Measurements from ENCODE around the gene GTF2E1. TPM values are rescaled to one million over a fixed set of nuclear protein-coding genes. Genes with fewer than 3 reads are reported as not detected.
A peak's percentile ranks its signal among the peaks of the same experiment; 100 is the strongest.

GTF2E1 gene
- total and polyA plus RNA-seq, 10 of the 15 experiments (the other 5 are each of a cell fraction or from before 2014, with no cell fraction given): 9.2 to 24.9 (median 16.2) TPM

DNA sequence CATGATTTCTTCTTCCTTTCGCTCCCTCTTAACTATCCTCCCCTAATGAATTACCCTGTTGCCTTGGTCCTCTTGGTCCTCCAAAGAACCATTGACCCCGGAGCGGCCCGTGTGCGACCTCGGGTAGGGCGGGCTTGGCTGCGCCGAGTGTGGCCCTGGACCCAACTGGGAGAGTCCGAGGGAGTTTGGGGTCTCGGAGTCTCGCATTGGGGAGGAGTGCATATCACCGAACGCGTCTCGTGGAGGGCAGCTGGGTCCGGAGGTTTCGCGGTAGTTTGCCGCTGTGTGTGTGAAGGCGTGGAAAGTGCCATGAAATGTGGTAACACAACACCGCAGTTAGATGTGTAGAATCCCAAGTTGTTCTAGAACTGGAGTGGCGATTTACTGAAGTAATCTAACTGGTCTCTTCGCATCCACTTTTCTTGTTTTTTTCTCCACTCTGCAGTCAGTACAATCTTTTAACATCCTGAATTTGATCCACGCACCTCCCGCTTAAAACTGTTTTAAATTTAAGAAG, 363 bp downstream of the GTF2E1 start (continued):
- TF ChIP-seq, protein P1, sequence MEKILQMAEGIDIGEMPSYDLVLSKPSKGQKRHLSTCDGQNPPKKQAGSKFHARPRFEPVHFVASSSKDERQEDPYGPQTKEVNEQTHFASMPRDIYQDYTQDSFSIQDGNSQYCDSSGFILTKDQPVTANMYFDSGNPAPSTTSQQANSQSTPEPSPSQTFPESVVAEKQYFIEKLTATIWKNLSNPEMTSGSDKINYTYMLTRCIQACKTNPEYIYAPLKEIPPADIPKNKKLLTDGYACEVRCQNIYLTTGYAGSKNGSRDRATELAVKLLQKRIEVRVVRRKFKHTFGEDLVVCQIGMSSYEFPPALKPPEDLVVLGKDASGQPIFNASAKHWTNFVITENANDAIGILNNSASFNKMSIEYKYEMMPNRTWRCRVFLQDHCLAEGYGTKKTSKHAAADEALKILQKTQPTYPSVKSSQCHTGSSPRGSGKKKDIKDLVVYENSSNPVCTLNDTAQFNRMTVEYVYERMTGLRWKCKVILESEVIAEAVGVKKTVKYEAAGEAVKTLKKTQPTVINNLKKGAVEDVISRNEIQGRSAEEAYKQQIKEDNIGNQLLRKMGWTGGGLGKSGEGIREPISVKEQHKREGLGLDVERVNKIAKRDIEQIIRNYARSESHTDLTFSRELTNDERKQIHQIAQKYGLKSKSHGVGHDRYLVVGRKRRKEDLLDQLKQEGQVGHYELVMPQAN (conservative IDR thresholded peaks at IDR 0.05): peak; percentile 89
- no peak for TF ChIP-seq SPI1 (IDR thresholded peaks at IDR 0.05; ENCODE audit: borderline replicate concordance, insufficient read depth, low read depth, low read length)
- TF ChIP-seq NFIC (IDR thresholded peaks at IDR 0.05; ENCODE audit: low read depth, low read length): no peak
- TF ChIP-seq, protein P2, sequence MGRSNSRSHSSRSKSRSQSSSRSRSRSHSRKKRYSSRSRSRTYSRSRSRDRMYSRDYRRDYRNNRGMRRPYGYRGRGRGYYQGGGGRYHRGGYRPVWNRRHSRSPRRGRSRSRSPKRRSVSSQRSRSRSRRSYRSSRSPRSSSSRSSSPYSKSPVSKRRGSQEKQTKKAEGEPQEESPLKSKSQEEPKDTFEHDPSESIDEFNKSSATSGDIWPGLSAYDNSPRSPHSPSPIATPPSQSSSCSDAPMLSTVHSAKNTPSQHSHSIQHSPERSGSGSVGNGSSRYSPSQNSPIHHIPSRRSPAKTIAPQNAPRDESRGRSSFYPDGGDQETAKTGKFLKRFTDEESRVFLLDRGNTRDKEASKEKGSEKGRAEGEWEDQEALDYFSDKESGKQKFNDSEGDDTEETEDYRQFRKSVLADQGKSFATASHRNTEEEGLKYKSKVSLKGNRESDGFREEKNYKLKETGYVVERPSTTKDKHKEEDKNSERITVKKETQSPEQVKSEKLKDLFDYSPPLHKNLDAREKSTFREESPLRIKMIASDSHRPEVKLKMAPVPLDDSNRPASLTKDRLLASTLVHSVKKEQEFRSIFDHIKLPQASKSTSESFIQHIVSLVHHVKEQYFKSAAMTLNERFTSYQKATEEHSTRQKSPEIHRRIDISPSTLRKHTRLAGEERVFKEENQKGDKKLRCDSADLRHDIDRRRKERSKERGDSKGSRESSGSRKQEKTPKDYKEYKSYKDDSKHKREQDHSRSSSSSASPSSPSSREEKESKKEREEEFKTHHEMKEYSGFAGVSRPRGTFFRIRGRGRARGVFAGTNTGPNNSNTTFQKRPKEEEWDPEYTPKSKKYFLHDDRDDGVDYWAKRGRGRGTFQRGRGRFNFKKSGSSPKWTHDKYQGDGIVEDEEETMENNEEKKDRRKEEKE (IDR thresholded peaks at IDR 0.05): no peak
- no peak for TF ChIP-seq CBFB (IDR thresholded peaks at IDR 0.05; ENCODE audit: low read depth)
- TF ChIP-seq EGR1 (IDR thresholded peaks at IDR 0.05; ENCODE audit: borderline replicate concordance in 1 of 2, low read depth in 2 of 2, low read length in 2 of 2): no peak
